Measurements from ENCODE around the gene KIF18B. TPM values are rescaled to one million over a fixed set of nuclear protein-coding genes. Genes with fewer than 3 reads are reported as not detected.

KIF18B gene
- total and polyA plus RNA-seq, 5 donors from 2014 or later = 0.19 to 0.60 (median 0.37) TPM; not detected in 1

DNA sequence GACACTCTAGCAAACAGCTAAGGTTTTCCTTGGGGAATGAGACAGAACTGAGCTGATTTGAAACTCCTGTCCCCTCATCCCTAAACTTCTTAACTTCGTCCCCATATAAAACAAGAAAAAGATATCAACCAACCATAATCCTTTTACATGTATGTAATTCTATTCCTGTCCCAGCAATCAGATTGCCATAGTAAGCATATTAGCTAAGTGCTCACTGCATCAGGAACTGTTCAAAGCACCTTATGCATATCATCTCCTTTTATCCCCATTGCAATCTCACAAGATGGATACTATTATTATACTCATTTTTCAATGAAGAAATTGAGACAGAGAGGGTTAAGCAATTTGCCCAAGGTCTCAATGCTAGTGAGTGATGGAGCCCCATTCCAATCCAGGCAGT, 6.8 kb downstream of the KIF18B start:
- Histone ChIP-seq H3K27ac (ENCODE audit: insufficient read depth, low read length, poor library complexity, severe bottlenecking) (no peak overlapping the region), H3K27me3 (ENCODE audit: control insufficient read depth, insufficient read depth, low read length) (no peaks in the 10 kb centered on the region), H3K9me3 (ENCODE audit: control insufficient read depth in 2 of 2, low read length in 2 of 2) (no peaks in the 10 kb centered on the region), H3K36me3 (ENCODE audit: control insufficient read depth, insufficient read depth, low read length) (no peaks in the 10 kb centered on the region), H3K4me1 (ENCODE audit: control insufficient read depth, insufficient read depth, low read length, poor library complexity, severe bottlenecking) (peaks cover 15% of the 10 kb centered on the region), H3K4me3 (ENCODE audit: low read depth, low read length) (no peak overlapping the region)
- no peaks in the 10 kb centered on the region for H3K27me3 Mint-ChIP-seq
- H3K4me1 Mint-ChIP-seq = peaks cover 0 to 17% (median 11%) of the 10 kb centered on the region in 4 donors
- DNase-seq = no peak
- no peak overlapping the region for H3K4me3 Mint-ChIP-seq
- ATAC-seq (ENCODE audit: low read depth in 2 of 2) = no peak
- peaks cover 0 to 2% (median 0%) of the 10 kb centered on the region in 7 donors for H3K9me3 Mint-ChIP-seq
- H3K36me3 Mint-ChIP-seq = no peaks in the 10 kb centered on the region
- no peak overlapping the region for H3K27ac Mint-ChIP-seq

DNA sequence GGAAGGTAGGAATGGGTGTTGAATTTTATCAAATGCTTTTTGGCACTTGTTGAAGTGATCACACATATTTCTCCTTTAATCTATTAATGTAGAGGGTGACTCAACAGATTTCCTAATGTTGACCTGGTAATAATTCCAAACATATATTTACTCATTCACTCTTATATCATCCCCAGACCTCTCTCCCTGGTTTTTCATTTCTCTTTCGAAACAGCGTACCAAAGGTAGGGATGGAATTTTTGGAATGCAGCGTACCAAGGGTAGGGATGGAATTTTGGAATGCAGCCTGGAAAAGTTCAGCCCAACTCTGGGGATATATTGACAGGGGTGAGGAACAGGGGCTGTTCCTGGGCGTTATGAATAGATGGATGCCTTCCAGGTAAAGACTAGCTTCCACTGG, 7.3 kb downstream of the KIF18B start:
- ATAC-seq (ENCODE audit: low read depth in 2 of 2) (no peak), DNase-seq (no peak)
- Mint-ChIP-seq H3K4me1 (peaks cover 0 to 17% (median 11%) of the 10 kb centered on the region in 4 donors), H3K36me3 (no peaks in the 10 kb centered on the region), H3K4me3 (no peak overlapping the region), H3K9me3 (peaks cover 0 to 2% (median 0%) of the 10 kb centered on the region in 7 donors), H3K27ac (no peak overlapping the region), H3K27me3 (no peaks in the 10 kb centered on the region)
- Histone ChIP-seq H3K4me1 (ENCODE audit: control insufficient read depth, insufficient read depth, low read length, poor library complexity, severe bottlenecking) (peaks cover 15% of the 10 kb centered on the region), H3K27me3 (ENCODE audit: control insufficient read depth, insufficient read depth, low read length) (no peaks in the 10 kb centered on the region), H3K4me3 (ENCODE audit: low read depth, low read length) (no peak overlapping the region), H3K36me3 (ENCODE audit: control insufficient read depth, insufficient read depth, low read length) (no peaks in the 10 kb centered on the region), H3K27ac (ENCODE audit: insufficient read depth, low read length, poor library complexity, severe bottlenecking) (no peak overlapping the region), H3K9me3 (ENCODE audit: control insufficient read depth in 2 of 2, low read length in 2 of 2) (no peaks in the 10 kb centered on the region)

DNA sequence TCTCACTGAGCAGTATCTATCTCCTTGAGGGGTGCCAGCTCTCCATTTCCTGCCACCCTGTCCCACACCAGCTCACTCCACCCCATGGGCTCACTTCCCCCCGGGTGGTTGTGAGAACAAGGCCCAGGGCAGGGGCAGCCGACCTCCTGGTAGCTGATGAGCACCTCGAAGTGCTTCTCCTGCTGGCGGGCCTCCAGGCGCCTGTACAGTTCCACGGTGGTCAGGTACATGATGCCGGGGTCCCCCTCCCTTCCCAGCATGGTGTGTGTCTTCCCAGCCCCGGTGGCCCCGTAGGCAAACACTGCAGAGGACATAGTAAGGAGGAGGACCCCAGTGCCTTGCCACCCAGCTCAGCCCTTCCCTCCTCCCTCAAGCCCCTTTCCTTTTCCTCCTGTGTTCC, 12.5 kb downstream of the KIF18B start:
- no peak overlapping the region for H3K4me3 ChIP-seq (ENCODE audit: low read depth, low read length)
- peaks cover 0 to 2% (median 0%) of the 10 kb centered on the region in 7 donors for H3K9me3 Mint-ChIP-seq
- no peak overlapping the region for H3K27ac ChIP-seq (ENCODE audit: insufficient read depth, low read length, poor library complexity, severe bottlenecking)
- H3K27ac Mint-ChIP-seq = peak overlapping the region in 1 of 3 donors; percentile 36
- H3K27me3 Mint-ChIP-seq = no peaks in the 10 kb centered on the region
- DNase-seq (no peak), ATAC-seq (ENCODE audit: low read depth in 2 of 2) (no peak)
- no peaks in the 10 kb centered on the region for H3K4me1 ChIP-seq (ENCODE audit: control insufficient read depth, insufficient read depth, low read length, poor library complexity, severe bottlenecking)
- peaks cover 0 to 11% (median 2%) of the 10 kb centered on the region in 4 donors for H3K4me1 Mint-ChIP-seq
- H3K4me3 Mint-ChIP-seq = no peak overlapping the region
- no peaks in the 10 kb centered on the region for H3K36me3 Mint-ChIP-seq
- no peaks in the 10 kb centered on the region for H3K36me3 ChIP-seq (ENCODE audit: control insufficient read depth, insufficient read depth, low read length)
- H3K27me3 ChIP-seq (ENCODE audit: control insufficient read depth, insufficient read depth, low read length) = no peaks in the 10 kb centered on the region
- no peaks in the 10 kb centered on the region for H3K9me3 ChIP-seq (ENCODE audit: control insufficient read depth in 2 of 2, low read length in 2 of 2)

DNA sequence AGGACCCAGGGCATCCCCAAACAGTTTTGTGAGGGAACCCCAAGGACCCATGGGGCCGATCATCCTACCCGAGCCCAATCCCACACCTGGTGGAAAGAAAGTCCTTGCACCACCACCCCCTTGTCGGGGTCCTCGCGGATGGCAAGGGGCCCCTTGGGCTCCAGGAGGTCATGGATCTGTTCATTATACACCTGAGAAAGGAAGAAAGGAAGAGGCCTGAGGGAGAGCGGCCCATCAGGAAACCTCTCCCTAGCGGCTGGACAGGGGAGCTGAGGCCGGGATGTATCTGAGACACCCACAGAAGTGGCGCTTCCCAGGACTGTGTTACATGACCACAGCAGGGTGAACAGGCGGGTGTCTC, 12.8 kb downstream of the KIF18B start:
- ATAC-seq (ENCODE audit: low read depth in 2 of 2) = no peak
- peak overlapping the region in 1 of 3 donors; percentile 36 for H3K27ac Mint-ChIP-seq
- DNase-seq = no peak

DNA sequence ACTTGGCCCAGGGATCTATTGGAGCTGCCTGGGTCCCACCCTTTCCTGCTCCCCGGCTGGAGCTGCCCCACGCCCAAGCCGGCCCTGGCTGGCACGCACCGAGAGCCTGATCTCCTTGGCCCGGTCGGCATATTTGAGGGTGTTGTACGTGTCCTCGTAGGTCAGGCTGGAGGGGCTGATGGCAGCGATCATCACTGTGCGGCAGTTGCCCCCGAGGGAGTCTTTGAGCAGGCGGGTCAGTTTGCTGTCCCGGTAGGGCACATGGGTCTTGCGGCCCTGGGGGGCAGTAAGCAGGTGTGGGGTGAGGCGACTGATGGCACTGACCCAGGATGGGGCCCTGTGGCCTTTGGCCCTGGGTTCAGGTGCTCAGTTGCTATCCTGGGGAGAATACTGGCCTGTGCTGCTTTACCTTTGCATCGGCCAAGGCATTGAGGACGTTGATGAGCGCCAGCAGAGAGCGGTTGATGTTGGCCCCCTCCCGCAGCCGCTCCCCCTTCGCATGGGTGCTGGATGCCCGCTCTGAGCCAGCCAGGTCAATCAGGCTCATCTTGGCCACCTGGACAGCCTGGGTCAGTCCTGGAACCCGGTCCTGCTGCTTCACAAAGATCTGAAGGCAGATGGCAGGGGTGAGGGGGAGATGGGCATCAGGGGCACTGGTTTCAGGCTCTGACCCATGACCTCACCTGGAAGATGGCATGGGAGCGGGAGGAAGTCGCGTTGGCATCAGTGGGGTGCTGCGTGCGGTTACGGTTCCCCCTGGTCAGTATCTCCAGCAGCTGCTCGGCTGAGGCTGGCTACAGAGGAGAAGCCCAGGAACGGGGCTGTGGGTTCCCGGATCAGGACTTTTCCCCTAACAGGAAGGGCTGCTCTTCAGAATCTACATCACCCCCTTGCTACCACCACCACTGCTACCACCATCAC, 13.5 kb downstream of the KIF18B start:
- Mint-ChIP-seq H3K4me1 (peaks cover 0 to 8% (median 2%) of the 10 kb centered on the region in 4 donors), H3K27me3 (no peaks in the 10 kb centered on the region), H3K36me3 (no peaks in the 10 kb centered on the region), H3K9me3 (peaks cover 0 to 2% (median 0%) of the 10 kb centered on the region in 7 donors), H3K4me3 (no peak overlapping the region), H3K27ac (no peak overlapping the region)
- no peaks in the 10 kb centered on the region for H3K36me3 ChIP-seq (ENCODE audit: control insufficient read depth, insufficient read depth, low read length)
- H3K4me3 ChIP-seq (ENCODE audit: low read depth, low read length) = no peak overlapping the region
- DNase-seq = no peak
- H3K27ac ChIP-seq (ENCODE audit: insufficient read depth, low read length, poor library complexity, severe bottlenecking) = no peak overlapping the region
- H3K4me1 ChIP-seq (ENCODE audit: control insufficient read depth, insufficient read depth, low read length, poor library complexity, severe bottlenecking) = no peaks in the 10 kb centered on the region
- ATAC-seq (ENCODE audit: low read depth in 2 of 2) = no peak
- H3K27me3 ChIP-seq (ENCODE audit: control insufficient read depth, insufficient read depth, low read length) = no peaks in the 10 kb centered on the region
- H3K9me3 ChIP-seq (ENCODE audit: control insufficient read depth in 2 of 2, low read length in 2 of 2) = no peaks in the 10 kb centered on the region

More for the DNA sequence above, 12.8 kb downstream of the KIF18B start:
- Mint-ChIP-seq H3K4me1 (peaks cover 0 to 11% (median 2%) of the 10 kb centered on the region in 4 donors), H3K4me3 (no peak overlapping the region), H3K9me3 (peaks cover 0 to 2% (median 0%) of the 10 kb centered on the region in 7 donors), H3K27me3 (no peaks in the 10 kb centered on the region), H3K36me3 (no peaks in the 10 kb centered on the region)
- H3K4me1 ChIP-seq (ENCODE audit: control insufficient read depth, insufficient read depth, low read length, poor library complexity, severe bottlenecking) = no peaks in the 10 kb centered on the region
- H3K9me3 ChIP-seq (ENCODE audit: control insufficient read depth in 2 of 2, low read length in 2 of 2) = no peaks in the 10 kb centered on the region
- H3K27me3 ChIP-seq (ENCODE audit: control insufficient read depth, insufficient read depth, low read length) = no peaks in the 10 kb centered on the region
- no peak overlapping the region for H3K27ac ChIP-seq (ENCODE audit: insufficient read depth, low read length, poor library complexity, severe bottlenecking)
- H3K4me3 ChIP-seq (ENCODE audit: low read depth, low read length) = no peak overlapping the region
- no peaks in the 10 kb centered on the region for H3K36me3 ChIP-seq (ENCODE audit: control insufficient read depth, insufficient read depth, low read length)

DNA sequence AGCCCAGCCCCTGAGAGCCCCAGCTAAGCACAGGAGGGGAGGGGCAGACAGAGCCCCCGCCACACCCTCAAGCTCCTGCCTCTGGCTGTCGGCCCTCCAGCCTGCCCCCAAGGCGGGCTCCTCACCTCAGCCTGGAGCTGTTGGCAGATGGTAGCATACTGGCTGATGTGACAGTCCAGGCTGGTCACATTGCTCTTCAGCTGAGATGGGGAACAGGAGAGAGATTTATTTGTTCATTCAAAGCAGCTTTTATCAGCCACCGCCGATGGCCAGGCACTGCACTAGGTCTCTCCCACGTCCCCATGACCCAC, 14.8 kb downstream of the KIF18B start:
- H3K9me3 Mint-ChIP-seq = no peaks in the 10 kb centered on the region
- H3K36me3 ChIP-seq (ENCODE audit: control insufficient read depth, insufficient read depth, low read length) = no peaks in the 10 kb centered on the region

DNA sequence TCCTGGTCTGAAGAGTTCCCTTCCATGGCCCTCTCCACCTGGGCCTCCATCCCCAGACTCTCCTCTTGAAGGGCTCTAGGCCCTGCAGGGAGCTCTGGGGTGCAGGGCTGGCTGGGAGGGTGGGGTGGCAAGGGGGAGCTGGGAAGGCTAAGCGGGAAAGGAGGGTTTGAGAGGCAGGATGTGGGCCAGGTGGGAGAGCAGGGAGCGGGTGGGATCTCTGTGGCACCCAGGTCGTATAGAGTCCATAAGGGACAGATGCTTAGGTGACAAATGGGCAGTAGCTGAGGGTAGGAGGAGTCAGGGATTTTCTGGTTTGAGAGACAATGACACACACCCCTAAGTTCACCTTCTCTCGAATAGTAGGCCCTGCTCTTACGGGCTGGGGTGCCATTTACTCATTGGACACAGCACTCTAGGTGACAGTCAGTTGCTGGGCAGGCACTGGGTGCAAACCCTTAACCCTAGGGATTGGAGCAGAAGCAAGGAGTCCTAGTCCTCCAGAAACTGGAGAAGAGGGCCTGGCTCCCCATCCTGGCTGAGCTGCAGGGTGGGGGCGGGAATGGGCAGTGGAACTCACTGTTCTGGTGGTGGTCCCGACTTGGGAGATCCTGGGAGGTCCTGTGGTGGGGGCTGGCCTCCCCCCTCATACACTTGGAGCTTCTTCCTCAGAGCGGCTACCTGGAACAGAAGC, 15.3 kb downstream of the KIF18B start:
- no peak overlapping the region for H3K27ac ChIP-seq (ENCODE audit: insufficient read depth, low read length, poor library complexity, severe bottlenecking)
- Mint-ChIP-seq H3K4me3 (no peak overlapping the region), H3K36me3 (no peaks in the 10 kb centered on the region), H3K27me3 (no peaks in the 10 kb centered on the region), H3K4me1 (peaks cover 0 to 6% (median 2%) of the 10 kb centered on the region in 4 donors), H3K9me3 (no peaks in the 10 kb centered on the region), H3K27ac (peak overlapping the region in 1 of 3 donors; percentile 59)
- H3K4me3 ChIP-seq (ENCODE audit: low read depth, low read length) = no peak overlapping the region
- DNase-seq (no peak), ATAC-seq (ENCODE audit: low read depth in 2 of 2) (no peak)
- no peaks in the 10 kb centered on the region for H3K4me1 ChIP-seq (ENCODE audit: control insufficient read depth, insufficient read depth, low read length, poor library complexity, severe bottlenecking)
- H3K27me3 ChIP-seq (ENCODE audit: control insufficient read depth, insufficient read depth, low read length) = no peaks in the 10 kb centered on the region
- H3K36me3 ChIP-seq (ENCODE audit: control insufficient read depth, insufficient read depth, low read length) = no peaks in the 10 kb centered on the region
- H3K9me3 ChIP-seq (ENCODE audit: control insufficient read depth in 2 of 2, low read length in 2 of 2) = no peaks in the 10 kb centered on the region

More for the DNA sequence above, 14.8 kb downstream of the KIF18B start:
- H3K36me3 Mint-ChIP-seq = no peaks in the 10 kb centered on the region
- H3K27me3 Mint-ChIP-seq = no peaks in the 10 kb centered on the region
- DNase-seq (no peak), ATAC-seq (ENCODE audit: low read depth in 2 of 2) (no peak)
- H3K27ac ChIP-seq (ENCODE audit: insufficient read depth, low read length, poor library complexity, severe bottlenecking) = no peak overlapping the region
- no peaks in the 10 kb centered on the region for H3K27me3 ChIP-seq (ENCODE audit: control insufficient read depth, insufficient read depth, low read length)
- no peak overlapping the region for H3K4me3 ChIP-seq (ENCODE audit: low read depth, low read length)
- no peak overlapping the region for H3K4me3 Mint-ChIP-seq
- H3K9me3 ChIP-seq (ENCODE audit: control insufficient read depth in 2 of 2, low read length in 2 of 2) = no peaks in the 10 kb centered on the region
- H3K27ac Mint-ChIP-seq = no peak overlapping the region
- peaks cover 0 to 8% (median 2%) of the 10 kb centered on the region in 4 donors for H3K4me1 Mint-ChIP-seq
- no peaks in the 10 kb centered on the region for H3K4me1 ChIP-seq (ENCODE audit: control insufficient read depth, insufficient read depth, low read length, poor library complexity, severe bottlenecking)
